ENCODE data around the gene NABP2. TPM values are rescaled to one million over a fixed set of nuclear protein-coding genes. Genes with fewer than 3 reads are reported as not detected.

The NABP2 gene
- total and polyA plus RNA-seq, 10 of the 15 experiments (the other 5 are each of a cell fraction or from before 2014, with no cell fraction given): 20.7 to 97.9 (median 60.9) TPM

DNA sequence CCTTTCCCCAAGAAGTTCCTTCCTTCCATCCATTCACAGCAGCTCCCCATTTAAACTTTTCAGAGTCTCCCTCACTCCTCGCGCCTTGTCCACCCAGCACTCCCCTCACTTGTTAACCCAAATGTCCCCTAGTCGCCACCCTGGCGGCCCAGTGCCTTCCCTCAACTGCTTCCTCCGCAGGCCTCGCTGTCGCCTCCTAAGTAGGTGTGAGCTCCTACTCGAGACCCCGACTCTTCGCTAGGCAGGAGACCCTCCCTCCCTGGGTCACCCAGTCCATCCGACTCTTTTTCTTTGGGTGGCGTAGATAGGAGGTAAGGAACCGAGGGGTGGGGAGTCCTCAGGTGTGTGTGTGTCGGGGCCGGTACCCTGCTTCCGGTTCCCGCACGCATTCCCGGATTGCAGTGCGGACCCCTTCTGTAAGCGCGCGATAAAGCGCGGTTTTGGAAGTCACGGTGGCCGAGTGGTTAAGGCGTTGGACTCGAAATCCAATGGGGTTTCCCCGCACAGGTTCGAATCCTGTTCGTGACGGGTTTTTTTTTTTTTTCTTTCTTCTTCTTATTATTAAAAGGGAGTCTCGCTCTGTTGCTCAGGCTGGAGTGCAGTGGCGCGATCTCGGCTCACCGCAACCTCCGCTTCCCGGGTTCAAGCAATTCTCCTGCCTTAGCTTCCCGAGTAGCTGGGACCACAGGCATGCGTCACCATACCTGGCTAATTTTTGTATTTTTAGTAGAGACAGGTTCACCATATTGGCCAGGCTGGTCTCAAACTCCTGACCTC, 34.0 kb upstream of the NABP2 start (continued):
- TF ChIP-seq, protein P1, sequence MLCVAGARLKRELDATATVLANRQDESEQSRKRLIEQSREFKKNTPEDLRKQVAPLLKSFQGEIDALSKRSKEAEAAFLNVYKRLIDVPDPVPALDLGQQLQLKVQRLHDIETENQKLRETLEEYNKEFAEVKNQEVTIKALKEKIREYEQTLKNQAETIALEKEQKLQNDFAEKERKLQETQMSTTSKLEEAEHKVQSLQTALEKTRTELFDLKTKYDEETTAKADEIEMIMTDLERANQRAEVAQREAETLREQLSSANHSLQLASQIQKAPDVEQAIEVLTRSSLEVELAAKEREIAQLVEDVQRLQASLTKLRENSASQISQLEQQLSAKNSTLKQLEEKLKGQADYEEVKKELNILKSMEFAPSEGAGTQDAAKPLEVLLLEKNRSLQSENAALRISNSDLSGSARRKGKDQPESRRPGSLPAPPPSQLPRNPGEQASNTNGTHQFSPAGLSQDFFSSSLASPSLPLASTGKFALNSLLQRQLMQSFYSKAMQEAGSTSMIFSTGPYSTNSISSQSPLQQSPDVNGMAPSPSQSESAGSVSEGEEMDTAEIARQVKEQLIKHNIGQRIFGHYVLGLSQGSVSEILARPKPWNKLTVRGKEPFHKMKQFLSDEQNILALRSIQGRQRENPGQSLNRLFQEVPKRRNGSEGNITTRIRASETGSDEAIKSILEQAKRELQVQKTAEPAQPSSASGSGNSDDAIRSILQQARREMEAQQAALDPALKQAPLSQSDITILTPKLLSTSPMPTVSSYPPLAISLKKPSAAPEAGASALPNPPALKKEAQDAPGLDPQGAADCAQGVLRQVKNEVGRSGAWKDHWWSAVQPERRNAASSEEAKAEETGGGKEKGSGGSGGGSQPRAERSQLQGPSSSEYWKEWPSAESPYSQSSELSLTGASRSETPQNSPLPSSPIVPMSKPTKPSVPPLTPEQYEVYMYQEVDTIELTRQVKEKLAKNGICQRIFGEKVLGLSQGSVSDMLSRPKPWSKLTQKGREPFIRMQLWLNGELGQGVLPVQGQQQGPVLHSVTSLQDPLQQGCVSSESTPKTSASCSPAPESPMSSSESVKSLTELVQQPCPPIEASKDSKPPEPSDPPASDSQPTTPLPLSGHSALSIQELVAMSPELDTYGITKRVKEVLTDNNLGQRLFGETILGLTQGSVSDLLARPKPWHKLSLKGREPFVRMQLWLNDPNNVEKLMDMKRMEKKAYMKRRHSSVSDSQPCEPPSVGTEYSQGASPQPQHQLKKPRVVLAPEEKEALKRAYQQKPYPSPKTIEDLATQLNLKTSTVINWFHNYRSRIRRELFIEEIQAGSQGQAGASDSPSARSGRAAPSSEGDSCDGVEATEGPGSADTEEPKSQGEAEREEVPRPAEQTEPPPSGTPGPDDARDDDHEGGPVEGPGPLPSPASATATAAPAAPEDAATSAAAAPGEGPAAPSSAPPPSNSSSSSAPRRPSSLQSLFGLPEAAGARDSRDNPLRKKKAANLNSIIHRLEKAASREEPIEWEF (IDR thresholded peaks at IDR 0.05; ENCODE audit: insufficient replicate concordance, low read depth, low read length): no peak
- TF ChIP-seq, protein P2, sequence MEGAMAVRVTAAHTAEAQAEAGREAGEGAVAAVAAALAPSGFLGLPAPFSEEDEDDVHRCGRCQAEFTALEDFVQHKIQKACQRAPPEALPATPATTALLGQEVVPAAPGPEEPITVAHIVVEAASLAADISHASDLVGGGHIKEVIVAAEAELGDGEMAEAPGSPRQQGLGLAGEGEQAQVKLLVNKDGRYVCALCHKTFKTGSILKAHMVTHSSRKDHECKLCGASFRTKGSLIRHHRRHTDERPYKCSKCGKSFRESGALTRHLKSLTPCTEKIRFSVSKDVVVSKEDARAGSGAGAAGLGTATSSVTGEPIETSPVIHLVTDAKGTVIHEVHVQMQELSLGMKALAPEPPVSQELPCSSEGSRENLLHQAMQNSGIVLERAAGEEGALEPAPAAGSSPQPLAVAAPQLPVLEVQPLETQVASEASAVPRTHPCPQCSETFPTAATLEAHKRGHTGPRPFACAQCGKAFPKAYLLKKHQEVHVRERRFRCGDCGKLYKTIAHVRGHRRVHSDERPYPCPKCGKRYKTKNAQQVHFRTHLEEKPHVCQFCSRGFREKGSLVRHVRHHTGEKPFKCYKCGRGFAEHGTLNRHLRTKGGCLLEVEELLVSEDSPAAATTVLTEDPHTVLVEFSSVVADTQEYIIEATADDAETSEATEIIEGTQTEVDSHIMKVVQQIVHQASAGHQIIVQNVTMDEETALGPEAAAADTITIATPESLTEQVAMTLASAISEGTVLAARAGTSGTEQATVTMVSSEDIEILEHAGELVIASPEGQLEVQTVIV (IDR thresholded peaks at IDR 0.05; ENCODE audit: borderline replicate concordance, partially characterized antibody): no peak
- no peak for TF ChIP-seq SPI1 (IDR thresholded peaks at IDR 0.05; ENCODE audit: borderline replicate concordance, insufficient read depth, low read depth, low read length)
- TF ChIP-seq, protein P3, sequence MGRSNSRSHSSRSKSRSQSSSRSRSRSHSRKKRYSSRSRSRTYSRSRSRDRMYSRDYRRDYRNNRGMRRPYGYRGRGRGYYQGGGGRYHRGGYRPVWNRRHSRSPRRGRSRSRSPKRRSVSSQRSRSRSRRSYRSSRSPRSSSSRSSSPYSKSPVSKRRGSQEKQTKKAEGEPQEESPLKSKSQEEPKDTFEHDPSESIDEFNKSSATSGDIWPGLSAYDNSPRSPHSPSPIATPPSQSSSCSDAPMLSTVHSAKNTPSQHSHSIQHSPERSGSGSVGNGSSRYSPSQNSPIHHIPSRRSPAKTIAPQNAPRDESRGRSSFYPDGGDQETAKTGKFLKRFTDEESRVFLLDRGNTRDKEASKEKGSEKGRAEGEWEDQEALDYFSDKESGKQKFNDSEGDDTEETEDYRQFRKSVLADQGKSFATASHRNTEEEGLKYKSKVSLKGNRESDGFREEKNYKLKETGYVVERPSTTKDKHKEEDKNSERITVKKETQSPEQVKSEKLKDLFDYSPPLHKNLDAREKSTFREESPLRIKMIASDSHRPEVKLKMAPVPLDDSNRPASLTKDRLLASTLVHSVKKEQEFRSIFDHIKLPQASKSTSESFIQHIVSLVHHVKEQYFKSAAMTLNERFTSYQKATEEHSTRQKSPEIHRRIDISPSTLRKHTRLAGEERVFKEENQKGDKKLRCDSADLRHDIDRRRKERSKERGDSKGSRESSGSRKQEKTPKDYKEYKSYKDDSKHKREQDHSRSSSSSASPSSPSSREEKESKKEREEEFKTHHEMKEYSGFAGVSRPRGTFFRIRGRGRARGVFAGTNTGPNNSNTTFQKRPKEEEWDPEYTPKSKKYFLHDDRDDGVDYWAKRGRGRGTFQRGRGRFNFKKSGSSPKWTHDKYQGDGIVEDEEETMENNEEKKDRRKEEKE (IDR thresholded peaks at IDR 0.05): no peak
- peak; percentile 91 for TF ChIP-seq CBFB (IDR thresholded peaks at IDR 0.05; ENCODE audit: low read depth)
- TF ChIP-seq FOXK2 (IDR thresholded peaks at IDR 0.05): no peak
- TF ChIP-seq, protein P4, sequence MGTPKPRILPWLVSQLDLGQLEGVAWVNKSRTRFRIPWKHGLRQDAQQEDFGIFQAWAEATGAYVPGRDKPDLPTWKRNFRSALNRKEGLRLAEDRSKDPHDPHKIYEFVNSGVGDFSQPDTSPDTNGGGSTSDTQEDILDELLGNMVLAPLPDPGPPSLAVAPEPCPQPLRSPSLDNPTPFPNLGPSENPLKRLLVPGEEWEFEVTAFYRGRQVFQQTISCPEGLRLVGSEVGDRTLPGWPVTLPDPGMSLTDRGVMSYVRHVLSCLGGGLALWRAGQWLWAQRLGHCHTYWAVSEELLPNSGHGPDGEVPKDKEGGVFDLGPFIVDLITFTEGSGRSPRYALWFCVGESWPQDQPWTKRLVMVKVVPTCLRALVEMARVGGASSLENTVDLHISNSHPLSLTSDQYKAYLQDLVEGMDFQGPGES (IDR thresholded peaks at IDR 0.05): no peak
- no peak for TF ChIP-seq RAD21 (IDR thresholded peaks at IDR 0.05; ENCODE audit: insufficient read depth, low read depth, low read length)
- peak; percentile 80 for TF ChIP-seq SMARCA5 (IDR thresholded peaks at IDR 0.05)
- no peak for TF ChIP-seq SUZ12 (IDR thresholded peaks at IDR 0.05; ENCODE audit: unreplicated experiment)
- no peak for TF ChIP-seq MEF2B (IDR thresholded peaks at IDR 0.05; ENCODE audit: partially characterized antibody, poor library complexity, severe bottlenecking)
- TF ChIP-seq FOXM1 (IDR thresholded peaks at IDR 0.05; ENCODE audit: low read depth, low read length): no peak
- TF ChIP-seq KDM1A (IDR thresholded peaks at IDR 0.05; ENCODE audit: borderline replicate concordance): no peak
- TF ChIP-seq ETV6 (conservative IDR thresholded peaks at IDR 0.05 in 1 of 2, IDR thresholded peaks at IDR 0.05 in 1 of 2; ENCODE audit: borderline replicate concordance in 1 of 2, low read depth in 1 of 2): no peak
- TF ChIP-seq, protein P5, sequence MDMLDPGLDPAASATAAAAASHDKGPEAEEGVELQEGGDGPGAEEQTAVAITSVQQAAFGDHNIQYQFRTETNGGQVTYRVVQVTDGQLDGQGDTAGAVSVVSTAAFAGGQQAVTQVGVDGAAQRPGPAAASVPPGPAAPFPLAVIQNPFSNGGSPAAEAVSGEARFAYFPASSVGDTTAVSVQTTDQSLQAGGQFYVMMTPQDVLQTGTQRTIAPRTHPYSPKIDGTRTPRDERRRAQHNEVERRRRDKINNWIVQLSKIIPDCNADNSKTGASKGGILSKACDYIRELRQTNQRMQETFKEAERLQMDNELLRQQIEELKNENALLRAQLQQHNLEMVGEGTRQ (IDR thresholded peaks at IDR 0.05; ENCODE audit: borderline replicate concordance, low read depth, low read length): no peak

Measured in GM12878 (cell line).